ENCODE data around the gene NXN.

DNA sequence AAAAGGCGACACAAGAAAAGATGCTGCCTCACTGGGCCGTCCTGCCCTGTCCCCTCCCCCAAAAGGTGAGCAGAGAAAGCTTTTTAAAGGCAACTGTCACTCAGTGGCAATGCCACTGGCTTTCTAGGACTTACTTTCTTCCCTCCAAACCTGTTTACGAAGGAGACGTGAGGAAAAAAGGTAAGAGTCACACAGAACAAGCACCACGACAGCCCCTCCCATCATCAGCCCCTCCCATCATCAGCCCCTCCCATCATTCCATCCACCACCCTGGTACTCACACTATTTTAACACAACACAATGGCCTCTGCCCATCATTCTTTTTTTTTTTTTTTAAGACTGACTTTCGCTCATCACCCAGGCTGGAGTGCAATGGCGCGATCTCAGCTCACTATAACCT is 77.1 kb downstream of the NXN start:
- TF ChIP-seq, protein P1, sequence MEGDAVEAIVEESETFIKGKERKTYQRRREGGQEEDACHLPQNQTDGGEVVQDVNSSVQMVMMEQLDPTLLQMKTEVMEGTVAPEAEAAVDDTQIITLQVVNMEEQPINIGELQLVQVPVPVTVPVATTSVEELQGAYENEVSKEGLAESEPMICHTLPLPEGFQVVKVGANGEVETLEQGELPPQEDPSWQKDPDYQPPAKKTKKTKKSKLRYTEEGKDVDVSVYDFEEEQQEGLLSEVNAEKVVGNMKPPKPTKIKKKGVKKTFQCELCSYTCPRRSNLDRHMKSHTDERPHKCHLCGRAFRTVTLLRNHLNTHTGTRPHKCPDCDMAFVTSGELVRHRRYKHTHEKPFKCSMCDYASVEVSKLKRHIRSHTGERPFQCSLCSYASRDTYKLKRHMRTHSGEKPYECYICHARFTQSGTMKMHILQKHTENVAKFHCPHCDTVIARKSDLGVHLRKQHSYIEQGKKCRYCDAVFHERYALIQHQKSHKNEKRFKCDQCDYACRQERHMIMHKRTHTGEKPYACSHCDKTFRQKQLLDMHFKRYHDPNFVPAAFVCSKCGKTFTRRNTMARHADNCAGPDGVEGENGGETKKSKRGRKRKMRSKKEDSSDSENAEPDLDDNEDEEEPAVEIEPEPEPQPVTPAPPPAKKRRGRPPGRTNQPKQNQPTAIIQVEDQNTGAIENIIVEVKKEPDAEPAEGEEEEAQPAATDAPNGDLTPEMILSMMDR (conservative IDR thresholded peaks at IDR 0.05; ENCODE audit: low read depth, low read length): no peak
- TF ChIP-seq EZH2 (IDR thresholded peaks at IDR 0.05; ENCODE audit: low read length, unreplicated experiment): no peak
